GM10266 (cell line): Measurements from ENCODE around the gene MTG2.

Experiments used
- DNase-seq: peaks from one replicate; pipeline ENCODE4 v3.0.0; 2012; ENCODE audit errors: extremely low spot score
- TF ChIP-seq, protein P1 (sequence below): IDR thresholded peaks from 2 replicates; pipeline ENCODE4 v1.5.1; 2012; ENCODE audit warnings: mild to moderate bottlenecking, low read depth; ENCODE audit not compliant: control insufficient read depth, insufficient read depth; ENCODE audit errors: missing control alignments

Gene MTG2

DNA sequence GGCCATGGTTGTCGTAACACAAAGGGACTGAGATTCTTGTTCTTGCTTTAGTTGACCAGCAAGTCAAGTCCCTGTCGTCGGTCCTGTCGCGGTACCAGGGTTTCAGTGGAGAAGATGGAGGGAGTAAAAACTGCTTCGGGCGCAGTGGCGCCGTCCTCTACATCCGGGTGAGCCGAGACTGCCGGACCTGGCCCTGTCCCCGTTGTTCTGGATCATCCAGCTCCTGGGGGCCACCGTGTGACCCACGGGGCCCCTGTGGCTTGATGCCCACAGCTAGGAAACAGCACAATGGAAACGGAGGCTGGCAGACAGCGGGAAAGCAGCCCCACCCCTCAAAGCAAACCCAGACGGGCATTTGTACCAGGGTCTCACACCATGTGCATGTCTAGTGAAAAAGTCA is 15.0 kb downstream of the MTG2 start:
- no peak for DNase-seq
- TF ChIP-seq, protein P1, sequence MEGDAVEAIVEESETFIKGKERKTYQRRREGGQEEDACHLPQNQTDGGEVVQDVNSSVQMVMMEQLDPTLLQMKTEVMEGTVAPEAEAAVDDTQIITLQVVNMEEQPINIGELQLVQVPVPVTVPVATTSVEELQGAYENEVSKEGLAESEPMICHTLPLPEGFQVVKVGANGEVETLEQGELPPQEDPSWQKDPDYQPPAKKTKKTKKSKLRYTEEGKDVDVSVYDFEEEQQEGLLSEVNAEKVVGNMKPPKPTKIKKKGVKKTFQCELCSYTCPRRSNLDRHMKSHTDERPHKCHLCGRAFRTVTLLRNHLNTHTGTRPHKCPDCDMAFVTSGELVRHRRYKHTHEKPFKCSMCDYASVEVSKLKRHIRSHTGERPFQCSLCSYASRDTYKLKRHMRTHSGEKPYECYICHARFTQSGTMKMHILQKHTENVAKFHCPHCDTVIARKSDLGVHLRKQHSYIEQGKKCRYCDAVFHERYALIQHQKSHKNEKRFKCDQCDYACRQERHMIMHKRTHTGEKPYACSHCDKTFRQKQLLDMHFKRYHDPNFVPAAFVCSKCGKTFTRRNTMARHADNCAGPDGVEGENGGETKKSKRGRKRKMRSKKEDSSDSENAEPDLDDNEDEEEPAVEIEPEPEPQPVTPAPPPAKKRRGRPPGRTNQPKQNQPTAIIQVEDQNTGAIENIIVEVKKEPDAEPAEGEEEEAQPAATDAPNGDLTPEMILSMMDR = no peak

DNA sequence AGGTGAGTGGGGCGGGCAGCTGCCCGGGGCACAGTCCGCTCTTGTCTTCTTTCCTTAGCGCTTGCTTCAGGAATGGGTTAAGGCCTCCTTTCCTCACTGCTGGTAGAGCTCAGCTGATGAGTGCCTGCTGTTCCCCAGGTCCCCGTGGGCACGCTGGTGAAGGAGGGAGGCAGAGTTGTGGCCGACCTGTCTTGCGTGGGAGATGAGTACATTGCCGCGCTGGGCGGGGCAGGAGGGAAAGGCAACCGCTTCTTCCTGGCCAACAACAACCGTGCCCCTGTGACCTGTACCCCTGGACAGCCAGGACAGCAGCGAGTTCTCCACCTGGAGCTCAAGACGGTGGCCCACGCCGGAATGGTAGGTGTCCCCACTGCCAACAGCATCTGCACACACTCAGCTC is 15.7 kb downstream of the MTG2 start:
- TF ChIP-seq, protein P1 = no peak
- DNase-seq = no peak

DNA sequence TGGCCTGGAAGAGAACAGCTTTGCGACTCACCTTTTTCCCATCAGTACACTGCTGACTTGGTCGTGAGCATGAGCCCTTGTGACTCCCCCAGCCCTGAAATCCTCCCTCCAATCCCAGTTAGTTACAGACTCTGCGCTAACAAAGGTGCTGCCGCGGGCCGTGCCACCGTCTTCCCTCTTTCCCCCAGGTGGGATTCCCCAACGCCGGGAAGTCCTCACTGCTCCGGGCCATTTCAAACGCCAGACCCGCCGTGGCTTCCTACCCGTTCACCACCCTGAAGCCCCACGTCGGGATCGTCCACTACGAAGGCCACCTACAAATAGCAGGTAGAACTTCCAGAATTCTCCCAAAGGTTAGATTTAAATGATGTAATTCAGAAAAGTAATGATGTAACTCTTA is 16.1 kb downstream of the MTG2 start:
- no peak for DNase-seq
- TF ChIP-seq, protein P1 = no peak

- DNase-seq = no peak
- TF ChIP-seq, protein P1 = no peak
Measured at GRCh38 chr20:62200491-62201172, 17.8 kb downstream of the MTG2 start.

- DNase-seq = peak; percentile 79
- TF ChIP-seq, protein P1 = no peak
Measured at GRCh38 chr20:62201173-62202082, 18.6 kb downstream of the MTG2 start.

DNA sequence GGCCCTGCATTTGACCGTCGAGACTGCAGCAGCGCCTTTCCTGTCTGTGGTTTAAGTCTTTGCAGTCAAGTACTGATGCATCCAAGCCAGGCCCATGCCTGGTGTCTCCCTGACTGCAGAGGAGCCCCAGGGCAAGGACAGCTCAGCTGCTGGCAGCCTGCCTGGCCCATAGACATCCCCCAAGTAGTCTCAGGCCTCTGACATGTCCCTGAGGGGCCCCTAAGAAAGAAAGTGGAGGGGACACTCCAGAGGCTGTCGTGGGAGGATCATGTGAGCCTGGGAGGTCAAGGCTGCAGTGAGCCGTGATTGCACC is 19.2 kb downstream of the MTG2 start:
- DNase-seq = no peak
- TF ChIP-seq, protein P1 = no peak
